ENCODE results near the gene GGPS1. TPM values are rescaled to one million over a fixed set of nuclear protein-coding genes. Genes with fewer than 3 reads are reported as not detected.

The GGPS1 gene
- total and polyA plus RNA-seq, 8 donors: 7.0 to 37.6 (median 16.6) TPM

DNA sequence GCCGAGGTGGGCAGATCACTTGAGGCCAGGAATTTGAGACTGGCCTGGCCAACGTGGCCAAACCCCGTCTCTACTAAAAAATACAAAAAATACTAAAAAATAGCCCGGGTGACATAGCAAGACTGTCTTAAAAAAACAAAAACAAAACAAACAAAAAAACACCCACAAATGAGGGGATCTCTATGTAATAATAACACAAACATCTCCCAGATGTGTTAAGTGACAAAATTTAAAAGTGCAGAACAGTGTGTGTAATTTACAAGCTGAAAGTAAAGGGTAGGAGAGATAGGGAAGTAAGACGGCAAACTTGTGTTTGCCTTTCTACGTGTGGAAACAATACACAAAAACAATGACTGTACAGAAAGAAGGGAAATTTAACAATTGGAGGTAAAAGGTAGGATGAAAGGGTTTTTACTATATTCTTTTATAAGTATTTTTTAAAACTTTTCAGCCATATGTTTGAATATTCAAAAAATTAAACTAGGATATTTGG, 36.7 kb upstream of the GGPS1 start:
- Histone ChIP-seq H3K9me3 (no peaks in the 10 kb centered on the region), H3K4me1 (peaks cover 42 to 99% (median 72%) of the 10 kb centered on the region in 4 donors), H3K27me3 (no peaks in the 10 kb centered on the region), H3K36me3 (no peaks in the 10 kb centered on the region), H3K27ac (peak overlapping the region in 1 of 5 donors; percentile 30), H3K4me3 (no peak overlapping the region)
- DNase-seq: no peak
- 30 to 62% (median 47%) methylated on average over 6 of the region's 6 CpGs for WGBS, 5 donors
- intact Hi-C loops (cut with DNase I; ENCODE audit: low total_unique reads): no loop called here
- no peak for TF ChIP-seq POLR2AphosphoS5 (IDR thresholded peaks at IDR 0.05)
- TF ChIP-seq, protein P1, sequence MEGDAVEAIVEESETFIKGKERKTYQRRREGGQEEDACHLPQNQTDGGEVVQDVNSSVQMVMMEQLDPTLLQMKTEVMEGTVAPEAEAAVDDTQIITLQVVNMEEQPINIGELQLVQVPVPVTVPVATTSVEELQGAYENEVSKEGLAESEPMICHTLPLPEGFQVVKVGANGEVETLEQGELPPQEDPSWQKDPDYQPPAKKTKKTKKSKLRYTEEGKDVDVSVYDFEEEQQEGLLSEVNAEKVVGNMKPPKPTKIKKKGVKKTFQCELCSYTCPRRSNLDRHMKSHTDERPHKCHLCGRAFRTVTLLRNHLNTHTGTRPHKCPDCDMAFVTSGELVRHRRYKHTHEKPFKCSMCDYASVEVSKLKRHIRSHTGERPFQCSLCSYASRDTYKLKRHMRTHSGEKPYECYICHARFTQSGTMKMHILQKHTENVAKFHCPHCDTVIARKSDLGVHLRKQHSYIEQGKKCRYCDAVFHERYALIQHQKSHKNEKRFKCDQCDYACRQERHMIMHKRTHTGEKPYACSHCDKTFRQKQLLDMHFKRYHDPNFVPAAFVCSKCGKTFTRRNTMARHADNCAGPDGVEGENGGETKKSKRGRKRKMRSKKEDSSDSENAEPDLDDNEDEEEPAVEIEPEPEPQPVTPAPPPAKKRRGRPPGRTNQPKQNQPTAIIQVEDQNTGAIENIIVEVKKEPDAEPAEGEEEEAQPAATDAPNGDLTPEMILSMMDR (IDR thresholded peaks at IDR 0.05): no peak
- no peak for TF ChIP-seq EP300 (IDR thresholded peaks at IDR 0.05)
- TF ChIP-seq POLR2A (IDR thresholded peaks at IDR 0.05): no peak

- no peak for DNase-seq
- no peak for TF ChIP-seq POLR2AphosphoS5 (IDR thresholded peaks at IDR 0.05)
- no peak for TF ChIP-seq EP300 (IDR thresholded peaks at IDR 0.05)
- TF ChIP-seq, protein P1 (IDR thresholded peaks at IDR 0.05): no peak
- no peak for TF ChIP-seq POLR2A (IDR thresholded peaks at IDR 0.05)
- H3K9me3 ChIP-seq: no peaks in the 10 kb centered on the region
- H3K4me1 ChIP-seq: peaks cover 42 to 98% (median 70%) of the 10 kb centered on the region in 4 donors
- WGBS, 5 donors: 69 to 81% (median 77%) methylated on average over 4 of the region's 4 CpGs
- intact Hi-C loops (cut with DNase I; ENCODE audit: low total_unique reads): no loop called here
- no peak overlapping the region for H3K4me3 ChIP-seq
- no peaks in the 10 kb centered on the region for H3K36me3 ChIP-seq
- H3K27ac ChIP-seq: no peak overlapping the region
- no peaks in the 10 kb centered on the region for H3K27me3 ChIP-seq
Observed at GRCh38 chr1:235292790-235293189, 35.6 kb upstream of the GGPS1 start.

DNA sequence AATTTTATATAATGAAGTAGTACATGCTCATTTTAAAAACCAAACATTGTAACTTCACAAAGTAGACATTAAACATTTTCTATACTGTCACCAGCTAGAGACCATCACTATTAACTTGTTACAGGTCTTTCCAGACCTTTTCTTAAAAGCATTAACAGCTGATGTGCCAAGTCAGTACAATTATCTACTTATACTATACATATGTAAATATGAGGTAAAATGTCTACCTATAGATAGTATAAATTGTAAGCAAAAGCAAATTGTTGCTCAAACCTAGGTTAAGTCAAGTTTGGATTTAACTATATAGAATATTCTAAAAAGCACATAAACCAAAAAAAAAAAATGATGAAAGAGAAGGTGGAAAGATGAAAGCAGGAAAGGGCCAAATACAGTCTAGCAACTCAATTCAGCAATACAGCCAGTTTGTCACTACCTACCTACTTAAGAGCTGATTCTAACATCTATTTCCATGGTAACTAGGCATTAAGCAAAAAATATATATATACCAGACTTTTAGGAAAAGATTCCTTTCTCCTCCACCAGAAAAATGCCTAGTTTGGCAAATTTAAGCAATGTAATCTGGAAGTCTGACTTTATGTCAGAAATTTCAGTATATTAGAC, 34.9 kb upstream of the GGPS1 start:
- intact Hi-C loops (cut with DNase I; ENCODE audit: low total_unique reads): no loop called here
- no peak overlapping the region for H3K27ac ChIP-seq
- H3K9me3 ChIP-seq: no peaks in the 10 kb centered on the region
- H3K4me1 ChIP-seq: peaks cover 43 to 98% (median 69%) of the 10 kb centered on the region in 4 donors
- H3K36me3 ChIP-seq: no peaks in the 10 kb centered on the region
- TF ChIP-seq POLR2A (IDR thresholded peaks at IDR 0.05) (no peak), EP300 (IDR thresholded peaks at IDR 0.05) (no peak), POLR2AphosphoS5 (IDR thresholded peaks at IDR 0.05) (no peak)
- TF ChIP-seq, protein P1 (IDR thresholded peaks at IDR 0.05): no peak
- H3K4me3 ChIP-seq: no peak overlapping the region
- no peak for DNase-seq
- no peaks in the 10 kb centered on the region for H3K27me3 ChIP-seq

DNA sequence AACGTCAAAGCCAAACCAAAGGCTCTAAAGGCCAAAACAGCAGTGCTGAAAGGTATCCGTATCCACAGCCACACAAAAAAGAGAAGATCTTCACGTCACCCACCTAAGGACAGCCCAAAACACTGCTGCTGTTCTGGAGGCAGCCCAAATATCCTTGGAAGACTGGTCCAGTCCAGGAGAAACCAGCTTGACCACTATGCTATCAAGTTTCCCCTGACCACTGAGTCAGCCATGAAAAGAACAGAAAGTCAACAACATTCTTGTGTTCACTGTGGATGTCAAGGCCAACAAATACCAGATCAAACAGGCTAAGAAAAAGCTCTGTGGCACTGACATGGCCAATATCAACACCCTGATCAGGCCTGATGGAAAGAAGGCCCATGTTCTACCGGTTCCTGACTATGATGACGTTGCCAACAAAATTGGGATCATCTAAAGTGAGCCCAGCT, 32.4 kb upstream of the GGPS1 start:
- Histone ChIP-seq H3K4me3 (peak overlapping the region in 1 of 4 donors; percentile 17), H3K36me3 (no peaks in the 10 kb centered on the region), H3K4me1 (peaks cover 49 to 97% (median 78%) of the 10 kb centered on the region in 4 donors), H3K27ac (peak overlapping the region; percentile 58 to 76 (median 63)), H3K9me3 (no peaks in the 10 kb centered on the region), H3K27me3 (no peaks in the 10 kb centered on the region)
- peak; percentile 80 to 84 for DNase-seq
- TF ChIP-seq POLR2A (IDR thresholded peaks at IDR 0.05): no peak
- peak; percentile 25 to 94 (median 84) for TF ChIP-seq POLR2AphosphoS5 (IDR thresholded peaks at IDR 0.05)
- intact Hi-C loops (cut with DNase I; ENCODE audit: low total_unique reads): no loop called here
- 32 to 58% (median 50%) methylated on average over 5 of the region's 5 CpGs for WGBS, 5 donors

DNA sequence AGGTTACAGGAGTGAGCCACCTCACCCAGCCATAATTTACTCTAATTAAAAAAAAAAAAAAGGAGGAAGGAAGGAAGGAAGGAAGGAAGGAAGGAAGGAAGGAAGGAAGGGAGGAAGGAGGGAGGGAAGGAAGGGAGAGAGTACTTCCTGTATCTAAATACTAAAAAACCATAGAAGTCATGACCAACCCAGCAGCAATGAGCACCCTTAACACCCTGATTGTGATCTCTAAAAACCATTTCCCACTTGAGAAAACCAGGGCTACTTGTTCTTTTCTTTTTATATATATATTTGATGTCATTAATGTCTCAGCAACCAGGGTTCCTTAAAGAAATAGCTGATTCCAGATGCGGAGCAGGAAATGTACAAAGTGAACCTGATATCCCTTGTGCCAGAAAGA, 31.6 kb upstream of the GGPS1 start:
- intact Hi-C loops (cut with DNase I; ENCODE audit: low total_unique reads): no loop called here
- Histone ChIP-seq H3K4me3 (no peak overlapping the region), H3K4me1 (peaks cover 42 to 97% (median 73%) of the 10 kb centered on the region in 4 donors), H3K27me3 (no peaks in the 10 kb centered on the region), H3K36me3 (no peaks in the 10 kb centered on the region), H3K27ac (peak overlapping the region; percentile 20 to 86 (median 74)), H3K9me3 (no peaks in the 10 kb centered on the region)
- WGBS, 5 donors: 89 to 100% (median 95%) methylated on average over 1 of the region's 1 CpG
- DNase-seq: no peak
- TF ChIP-seq POLR2A (IDR thresholded peaks at IDR 0.05) (no peak), POLR2AphosphoS5 (IDR thresholded peaks at IDR 0.05) (no peak), EP300 (IDR thresholded peaks at IDR 0.05) (no peak)
- TF ChIP-seq, protein P1 (IDR thresholded peaks at IDR 0.05): no peak
